Hepatocyte (in vitro differentiated cells): Measurements from ENCODE around the gene ESRRG. TPM values are rescaled to one million over a fixed set of nuclear protein-coding genes. Genes with fewer than 3 reads are reported as not detected.

Experiments used
- DNase-seq: peaks from one replicate; pipeline ENCODE4 v3.0.0-alpha.2; 2016; ENCODE audit warnings: low spot score
- H2AFZ ChIP-seq: fragments of 200-600 bp; sonication (generic); 2 replicates; pipeline ENCODE4 v1.6.0; 2016; ENCODE audit warnings: antibody characterized with exemption, mild to moderate bottlenecking
- H3K27ac ChIP-seq: fragments of 200-600 bp; sonication (generic); 2 replicates; pipeline ENCODE4 v1.5.1; 2016; ENCODE audit warnings: mild to moderate bottlenecking
- H3K27me3 ChIP-seq: fragments of 200-600 bp; sonication (generic); 2 replicates; pipeline ENCODE4 v1.6.1; 2016
- H3K36me3 ChIP-seq: fragments of 200-600 bp; sonication (generic); replicated peaks from 2 replicates; pipeline ENCODE4 v1.5.1; 2016; ENCODE audit warnings: low read depth; ENCODE audit not compliant: insufficient read depth
- H3K4me1 ChIP-seq: fragments of 200-600 bp; sonication (generic); 2 replicates; pipeline ENCODE4 v1.5.1; 2016; ENCODE audit warnings: mild to moderate bottlenecking, moderate library complexity; ENCODE audit not compliant: insufficient read depth
- H3K4me2 ChIP-seq: fragments of 200-600 bp; sonication (generic); 2 replicates; pipeline ENCODE4 v1.6.0; 2016
- H3K4me3 ChIP-seq: fragments of 200-600 bp; sonication (generic); 2 replicates; pipeline ENCODE4 v1.5.1; 2016; ENCODE audit warnings: mild to moderate bottlenecking
- H3K79me2 ChIP-seq: fragments of 200-600 bp; sonication (generic); 2 replicates; pipeline ENCODE4 v1.6.0; 2017; ENCODE audit warnings: mild to moderate bottlenecking
- H3K9me2 ChIP-seq: fragments of 200-600 bp; sonication (generic); replicated peaks from 2 replicates; pipeline ENCODE4 v1.6.0; 2017; ENCODE audit warnings: mild to moderate bottlenecking; ENCODE audit not compliant: insufficient read depth
- H3K9me3 ChIP-seq: fragments of 200-600 bp; sonication (generic); 2 replicates; pipeline ENCODE4 v1.5.1; 2016; ENCODE audit warnings: low read depth, mild to moderate bottlenecking
- H4K20me1 ChIP-seq: fragments of 200-600 bp; sonication (generic); 2 replicates; pipeline ENCODE4 v1.6.0; 2016; ENCODE audit warnings: mild to moderate bottlenecking; ENCODE audit not compliant: insufficient read depth, poor library complexity, severe bottlenecking
- EZH2 ChIP-seq: fragments of 200-600 bp; sonication (generic); IDR thresholded peaks from 2 replicates; pipeline ENCODE4 v1.6.1; 2016; ENCODE audit warnings: antibody characterized with exemption, mild to moderate bottlenecking, borderline replicate concordance
- EZH2phosphoT487 ChIP-seq: fragments of 200-600 bp; sonication (generic); IDR thresholded peaks from one replicate; pipeline ENCODE4 v1.6.1; 2018; ENCODE audit warnings: antibody characterized with exemption, mild to moderate bottlenecking, low read depth, moderate library complexity; ENCODE audit not compliant: unreplicated experiment, severe bottlenecking
- WGBS: methylation state at CpG from one replicate; pipeline ENCODE4 v1.1.6; 2016; ENCODE audit warnings: low lambda C conversion rate; ENCODE audit errors: missing lambda C conversion rate; 5-methylcytosine and 5-hydroxymethylcytosine counted together
- polyA plus RNA-seq: library from polyadenylated mRNA; unstranded; fragments of >200 nt; fragmentation: Nextera tagmentation; extraction: Ambion mirVana; gene quantifications from 2 replicates; pipeline ENCODE4 v1.2.1, GENCODE V29; 2016
- total RNA-seq: library from RNA; depleted of rRNA; stranded (reverse); fragments of >200 nt; gene quantifications from 2 replicates; pipeline ENCODE4 v1.2.3, GENCODE V29; 2014
- TF ChIP-seq, protein P1 (sequence below): fragments of 200-600 bp; sonication (generic); IDR thresholded peaks from 2 replicates; pipeline ENCODE4 v1.5.1; 2016; ENCODE audit warnings: antibody characterized with exemption, mild to moderate bottlenecking; ENCODE audit not compliant: poor library complexity

ESRRG gene
- total and polyA plus RNA-seq, 2 experiments from 2014 or later = 2.8 to 10.3 TPM

GRCh38 chr1:216456682-216457081 lies 266.5 kb downstream of the ESRRG start:
- H3K4me3 ChIP-seq = no peak overlapping the region
- no peaks in the 10 kb centered on the region for H3K9me3 ChIP-seq
- DNase-seq = no peak
- no peaks in the 10 kb centered on the region for H3K79me2 ChIP-seq
- H3K4me2 ChIP-seq = no peak overlapping the region
- no peaks in the 10 kb centered on the region for H3K27me3 ChIP-seq
- WGBS = 62% methylated on average over 3 of the region's 3 CpGs
- TF ChIP-seq, protein P1, sequence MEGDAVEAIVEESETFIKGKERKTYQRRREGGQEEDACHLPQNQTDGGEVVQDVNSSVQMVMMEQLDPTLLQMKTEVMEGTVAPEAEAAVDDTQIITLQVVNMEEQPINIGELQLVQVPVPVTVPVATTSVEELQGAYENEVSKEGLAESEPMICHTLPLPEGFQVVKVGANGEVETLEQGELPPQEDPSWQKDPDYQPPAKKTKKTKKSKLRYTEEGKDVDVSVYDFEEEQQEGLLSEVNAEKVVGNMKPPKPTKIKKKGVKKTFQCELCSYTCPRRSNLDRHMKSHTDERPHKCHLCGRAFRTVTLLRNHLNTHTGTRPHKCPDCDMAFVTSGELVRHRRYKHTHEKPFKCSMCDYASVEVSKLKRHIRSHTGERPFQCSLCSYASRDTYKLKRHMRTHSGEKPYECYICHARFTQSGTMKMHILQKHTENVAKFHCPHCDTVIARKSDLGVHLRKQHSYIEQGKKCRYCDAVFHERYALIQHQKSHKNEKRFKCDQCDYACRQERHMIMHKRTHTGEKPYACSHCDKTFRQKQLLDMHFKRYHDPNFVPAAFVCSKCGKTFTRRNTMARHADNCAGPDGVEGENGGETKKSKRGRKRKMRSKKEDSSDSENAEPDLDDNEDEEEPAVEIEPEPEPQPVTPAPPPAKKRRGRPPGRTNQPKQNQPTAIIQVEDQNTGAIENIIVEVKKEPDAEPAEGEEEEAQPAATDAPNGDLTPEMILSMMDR = no peak
- TF ChIP-seq EZH2phosphoT487 = no peak
- no peak for TF ChIP-seq EZH2
- no peaks in the 10 kb centered on the region for H3K9me2 ChIP-seq
- H3K4me1 ChIP-seq = peaks cover 12% of the 10 kb centered on the region
- H3K27ac ChIP-seq = no peak overlapping the region
- no peak overlapping the region for H2AFZ ChIP-seq
- H3K36me3 ChIP-seq = no peaks in the 10 kb centered on the region
- H4K20me1 ChIP-seq = no peaks in the 10 kb centered on the region

DNA sequence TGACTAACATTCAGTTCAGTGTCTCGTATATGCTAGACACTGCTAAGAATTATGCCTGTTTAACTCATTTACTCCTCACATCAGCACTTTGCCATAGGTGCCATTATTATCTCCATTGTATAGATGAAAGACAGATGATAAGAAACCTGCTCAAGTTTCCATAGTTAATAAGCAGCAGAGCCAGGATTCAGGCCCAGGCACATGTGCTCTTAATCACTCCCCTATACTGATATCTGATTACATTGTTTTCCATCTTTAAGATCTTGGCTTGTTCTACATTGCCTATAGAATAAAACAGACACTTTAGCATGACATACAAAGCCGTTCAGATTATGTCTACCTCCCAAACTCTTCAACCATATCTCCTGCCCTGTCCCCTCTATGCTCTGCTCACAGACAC lies 269.5 kb downstream of the ESRRG start:
- Histone ChIP-seq H3K27me3 (no peaks in the 10 kb centered on the region), H3K27ac (no peak overlapping the region), H3K4me2 (no peak overlapping the region), H3K36me3 (no peaks in the 10 kb centered on the region), H3K4me3 (no peak overlapping the region), H3K4me1 (peaks cover 7% of the 10 kb centered on the region), H3K9me3 (no peaks in the 10 kb centered on the region), H4K20me1 (no peaks in the 10 kb centered on the region), H3K79me2 (no peaks in the 10 kb centered on the region), H3K9me2 (no peaks in the 10 kb centered on the region), H2AFZ (no peak overlapping the region)
- no peak for DNase-seq
- no peak for TF ChIP-seq EZH2phosphoT487
- TF ChIP-seq, protein P1 = no peak
- TF ChIP-seq EZH2 = no peak
- WGBS = 53% methylated on average over 2 of the region's 2 CpGs
